SU-DHL-6 (cell line): Measurements from ENCODE around the gene GPR137.

ENCODE experiments used
- EZH2phosphoT487 ChIP-seq: fragments of 200-600 bp; sonication (generic), shearing (Covaris generic); conservative IDR thresholded peaks from 2 replicates; pipeline ENCODE4 v1.6.1; 2018; ENCODE audit warnings: mild to moderate bottlenecking, antibody characterized with exemption, low read length, moderate library complexity, mixed read lengths
- TF ChIP-seq, protein P1 (sequence below): fragments of 200-600 bp; sonication (generic); IDR thresholded peaks from one replicate; pipeline ENCODE4 v1.5.1; 2017; ENCODE audit warnings: antibody characterized with exemption, mild to moderate bottlenecking, low read length, moderate library complexity; ENCODE audit not compliant: insufficient read depth, poor library complexity, severe bottlenecking

DNA sequence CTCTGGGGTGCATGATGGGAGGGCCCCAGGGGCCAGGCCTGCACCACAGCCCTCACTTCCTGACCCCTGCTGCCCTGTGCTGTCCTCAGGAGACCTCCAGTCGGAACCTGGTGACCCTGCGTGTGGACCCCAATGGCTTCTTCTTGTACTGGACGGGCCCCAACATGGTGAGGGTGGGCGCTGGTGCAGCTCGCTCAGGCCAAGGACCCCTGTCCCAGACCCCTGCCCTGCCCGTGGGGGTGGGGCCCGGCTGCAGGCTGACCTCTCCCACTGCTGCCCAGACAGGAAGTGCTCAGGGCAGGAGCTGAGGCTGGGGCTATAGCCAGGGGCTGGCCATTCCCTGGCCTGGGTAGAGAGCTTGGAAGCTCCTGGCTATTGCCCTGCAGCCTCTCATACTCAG is 31.3 kb upstream of the GPR137 start:
- TF ChIP-seq, protein P1, sequence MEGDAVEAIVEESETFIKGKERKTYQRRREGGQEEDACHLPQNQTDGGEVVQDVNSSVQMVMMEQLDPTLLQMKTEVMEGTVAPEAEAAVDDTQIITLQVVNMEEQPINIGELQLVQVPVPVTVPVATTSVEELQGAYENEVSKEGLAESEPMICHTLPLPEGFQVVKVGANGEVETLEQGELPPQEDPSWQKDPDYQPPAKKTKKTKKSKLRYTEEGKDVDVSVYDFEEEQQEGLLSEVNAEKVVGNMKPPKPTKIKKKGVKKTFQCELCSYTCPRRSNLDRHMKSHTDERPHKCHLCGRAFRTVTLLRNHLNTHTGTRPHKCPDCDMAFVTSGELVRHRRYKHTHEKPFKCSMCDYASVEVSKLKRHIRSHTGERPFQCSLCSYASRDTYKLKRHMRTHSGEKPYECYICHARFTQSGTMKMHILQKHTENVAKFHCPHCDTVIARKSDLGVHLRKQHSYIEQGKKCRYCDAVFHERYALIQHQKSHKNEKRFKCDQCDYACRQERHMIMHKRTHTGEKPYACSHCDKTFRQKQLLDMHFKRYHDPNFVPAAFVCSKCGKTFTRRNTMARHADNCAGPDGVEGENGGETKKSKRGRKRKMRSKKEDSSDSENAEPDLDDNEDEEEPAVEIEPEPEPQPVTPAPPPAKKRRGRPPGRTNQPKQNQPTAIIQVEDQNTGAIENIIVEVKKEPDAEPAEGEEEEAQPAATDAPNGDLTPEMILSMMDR, result no peak
- no peak for TF ChIP-seq EZH2phosphoT487
